Trophoblast cell (in vitro differentiated cells and primary cell): Measurements from ENCODE around the gene PHYKPL.
A peak's percentile ranks its signal among the peaks of the same experiment; 100 is the strongest.

Experiments
- DNase-seq, 2 donors: peaks; one replicate each; pipeline ENCODE4 v3.0.0-alpha.2; 2016
- H2AFZ ChIP-seq: 2 replicates; pipeline ENCODE4 v1.6.1; 2013; ENCODE audit warnings: low read length, moderate library complexity, mild to moderate bottlenecking; ENCODE audit not compliant: insufficient read depth, poor library complexity
- H2AK5ac ChIP-seq: 2 replicates; pipeline ENCODE4 v1.6.1; 2013; ENCODE audit warnings: mild to moderate bottlenecking, low read length
- H2BK120ac ChIP-seq: 2 replicates; pipeline ENCODE4 v1.6.1; 2013; ENCODE audit warnings: low read length, mild to moderate bottlenecking, moderate library complexity; ENCODE audit not compliant: insufficient read depth, poor library complexity
- H2BK12ac ChIP-seq: 2 replicates; pipeline ENCODE4 v1.6.1; 2013; ENCODE audit warnings: mild to moderate bottlenecking, low read length, moderate library complexity
- H2BK5ac ChIP-seq: 2 replicates; pipeline ENCODE4 v1.6.1; 2013; ENCODE audit warnings: low read length, low read depth, moderate library complexity, mild to moderate bottlenecking; ENCODE audit not compliant: poor library complexity
- H3K14ac ChIP-seq: 2 replicates; pipeline ENCODE4 v1.6.1; 2013; ENCODE audit warnings: mild to moderate bottlenecking, low read length
- H3K18ac ChIP-seq: 2 replicates; pipeline ENCODE4 v1.6.1; 2013; ENCODE audit warnings: mild to moderate bottlenecking, low read length
- H3K23ac ChIP-seq: 2 replicates; pipeline ENCODE4 v1.6.1; 2013; ENCODE audit warnings: low read length
- H3K27ac ChIP-seq: 2 replicates; pipeline ENCODE4 v1.5.1; 2013; ENCODE audit warnings: low read depth, mild to moderate bottlenecking, inconsistent platforms, low read length, moderate library complexity
- H3K27me3 ChIP-seq: 2 replicates; pipeline ENCODE4 v1.6.1; 2013; ENCODE audit warnings: inconsistent platforms, mild to moderate bottlenecking, low read length, moderate library complexity; ENCODE audit not compliant: insufficient read depth
- H3K36me3 ChIP-seq, 2 experiments: 1 replicate in 1 of 2; 2 replicates in 1 of 2; pipeline ENCODE4 v1.6.1; 2013; ENCODE audit warnings: low read length in 2 of 2, mild to moderate bottlenecking in 2 of 2, moderate library complexity in 1 of 2; ENCODE audit not compliant: insufficient read depth in 2 of 2, control insufficient read depth in 1 of 2
- H3K4ac ChIP-seq: 2 replicates; pipeline ENCODE4 v1.6.1; 2013; ENCODE audit warnings: low read depth, mild to moderate bottlenecking, low read length, moderate library complexity
- H3K4me1 ChIP-seq, 2 experiments: 1 replicate in 1 of 2; 2 replicates in 1 of 2; pipeline ENCODE4 v1.6.1; 2013; ENCODE audit warnings: low read length in 2 of 2, mild to moderate bottlenecking in 2 of 2, moderate library complexity in 1 of 2; ENCODE audit not compliant: insufficient read depth in 2 of 2, control insufficient read depth in 1 of 2
- H3K4me2 ChIP-seq: 2 replicates; pipeline ENCODE4 v1.6.1; 2013; ENCODE audit warnings: inconsistent platforms, mild to moderate bottlenecking, low read length, moderate library complexity
- H3K4me3 ChIP-seq: 2 replicates; pipeline ENCODE4 v1.5.1; 2013; ENCODE audit warnings: mild to moderate bottlenecking, low read depth, low read length, inconsistent platforms
- H3K79me1 ChIP-seq: one replicate; pipeline ENCODE4 v1.6.1; 2013; ENCODE audit warnings: low read length
- H3K79me2 ChIP-seq: 2 replicates; pipeline ENCODE4 v1.6.1; 2013; ENCODE audit warnings: low read length, mild to moderate bottlenecking; ENCODE audit not compliant: control insufficient read depth, insufficient read depth, poor library complexity
- H3K9ac ChIP-seq: 2 replicates; pipeline ENCODE4 v1.6.1; 2013; ENCODE audit warnings: mild to moderate bottlenecking, low read length
- H3K9me3 ChIP-seq: 2 replicates; pipeline ENCODE4 v1.6.1; 2013; ENCODE audit warnings: low read depth, mild to moderate bottlenecking, control low read depth, inconsistent platforms, low read length; ENCODE audit not compliant: insufficient read depth
- H4K12ac ChIP-seq: 2 replicates; pipeline ENCODE4 v1.6.1; 2013; ENCODE audit warnings: low read depth, mild to moderate bottlenecking, low read length, moderate library complexity
- H4K8ac ChIP-seq: 2 replicates; pipeline ENCODE4 v1.6.1; 2013; ENCODE audit warnings: low read depth, mild to moderate bottlenecking, low read length, moderate library complexity
- H4K91ac ChIP-seq: one replicate; pipeline ENCODE4 v1.6.1; 2013; ENCODE audit warnings: low read depth, mild to moderate bottlenecking, low read length, moderate library complexity
- WGBS: extraction: QIAGEN DNeasy Blood & Tissue Kit; methylation state at CpG from one replicate; pipeline ENCODE4 v1.1.7; 2013; ENCODE audit warnings: missing lambda C conversion rate; ENCODE audit not compliant: insufficient read length, insufficient coverage; ENCODE audit errors: extremely low coverage; 5-methylcytosine and 5-hydroxymethylcytosine counted together

Gene PHYKPL

DNA sequence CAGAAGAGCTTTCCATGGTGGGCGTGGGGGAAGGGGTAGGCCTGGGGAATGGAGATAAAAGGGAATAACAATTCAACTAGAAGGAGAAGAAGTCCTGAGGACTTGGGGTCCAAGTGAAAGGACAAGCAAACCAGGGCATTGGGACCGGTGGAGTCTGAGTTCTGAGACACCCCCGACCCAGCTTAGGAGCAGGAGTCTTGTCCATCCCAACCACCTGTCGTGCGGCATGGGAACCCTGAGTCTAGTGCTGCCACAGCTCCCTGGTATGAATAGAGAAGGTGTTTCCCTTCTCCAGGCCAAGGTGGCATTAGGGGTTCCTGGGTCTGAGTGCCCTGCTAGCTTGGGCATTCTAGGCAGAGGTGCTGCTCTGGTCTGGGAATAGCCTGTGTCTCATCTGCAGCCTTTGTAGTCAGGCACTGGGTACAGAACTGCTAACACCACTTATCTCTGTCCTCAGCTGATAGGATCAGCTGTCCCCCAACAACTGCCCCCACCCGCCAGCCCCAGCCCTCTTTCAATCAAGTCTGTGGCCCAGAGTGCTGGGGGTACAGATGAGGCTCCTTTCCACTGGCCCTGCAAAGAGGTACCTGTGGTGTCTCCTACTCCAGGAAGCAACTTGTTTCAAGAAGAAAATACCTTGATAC is 18.3 kb downstream of the PHYKPL start:
- no peaks in the 10 kb centered on the region for H3K79me2 ChIP-seq
- no peak overlapping the region for H3K4me3 ChIP-seq
- H3K9ac ChIP-seq = no peak overlapping the region
- H2BK5ac ChIP-seq = no peak overlapping the region
- H3K23ac ChIP-seq = no peak overlapping the region
- no peak overlapping the region for H3K4me2 ChIP-seq
- H3K18ac ChIP-seq = no peak overlapping the region
- no peak overlapping the region for H2BK120ac ChIP-seq
- no peak for DNase-seq
- H3K4ac ChIP-seq = no peak overlapping the region
- no peaks in the 10 kb centered on the region for H3K79me1 ChIP-seq
- no peak overlapping the region for H3K27ac ChIP-seq
- no peak overlapping the region for H4K12ac ChIP-seq
- no peak overlapping the region for H4K8ac ChIP-seq
- H3K36me3 ChIP-seq = peaks cover 67 to 74% of the 10 kb centered on the region in 2 experiments
- no CpG with 5 or more reads among the region's 6 CpGs for WGBS
- no peak overlapping the region for H3K14ac ChIP-seq
- H2AK5ac ChIP-seq = no peak overlapping the region
- no peak overlapping the region for H4K91ac ChIP-seq
- peaks cover 1% of the 10 kb centered on the region for H3K9me3 ChIP-seq
- no peak overlapping the region for H2BK12ac ChIP-seq
- no peaks in the 10 kb centered on the region for H3K27me3 ChIP-seq
- no peak overlapping the region for H2AFZ ChIP-seq
- H3K4me1 ChIP-seq = peaks cover 0 to 3% of the 10 kb centered on the region in 2 experiments

DNA sequence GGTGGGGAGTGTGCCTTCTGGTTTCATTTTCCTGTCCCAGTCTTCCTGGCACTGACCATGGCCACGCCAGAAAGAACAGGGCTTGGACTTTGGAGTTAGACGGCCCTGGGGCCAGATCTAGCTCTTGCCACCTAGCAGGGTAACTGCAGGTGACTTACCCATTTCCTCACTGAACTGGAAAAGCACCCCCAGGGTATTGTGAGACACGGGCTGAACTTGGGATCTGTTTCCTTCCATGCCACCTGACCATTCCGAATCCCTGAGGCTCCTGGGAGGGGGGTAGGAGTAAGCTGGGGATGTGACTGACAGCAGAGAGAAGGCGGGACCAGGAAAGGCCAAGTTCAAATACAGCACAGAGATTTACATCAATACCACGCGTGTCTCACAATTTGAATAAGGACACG is 18.9 kb downstream of the PHYKPL start:
- Histone ChIP-seq H3K36me3 (peaks cover 73 to 80% of the 10 kb centered on the region in 2 experiments), H3K4me1 (peaks cover 0 to 3% of the 10 kb centered on the region in 2 experiments), H3K4me2 (no peak overlapping the region), H2BK120ac (no peak overlapping the region), H4K8ac (no peak overlapping the region), H3K27ac (no peak overlapping the region), H3K18ac (no peak overlapping the region), H2AFZ (no peak overlapping the region), H3K9me3 (peaks cover 1% of the 10 kb centered on the region), H3K4ac (no peak overlapping the region), H3K27me3 (no peaks in the 10 kb centered on the region), H4K12ac (no peak overlapping the region), H3K23ac (no peak overlapping the region), H3K79me2 (no peaks in the 10 kb centered on the region), H4K91ac (no peak overlapping the region), H2BK5ac (no peak overlapping the region), H3K4me3 (no peak overlapping the region), H3K79me1 (no peaks in the 10 kb centered on the region), H3K14ac (no peak overlapping the region), H2BK12ac (no peak overlapping the region), H2AK5ac (no peak overlapping the region), H3K9ac (no peak overlapping the region)
- no peak for DNase-seq
- whole genome bisulfite sequencing = no CpG with 5 or more reads among the region's 8 CpGs

DNA sequence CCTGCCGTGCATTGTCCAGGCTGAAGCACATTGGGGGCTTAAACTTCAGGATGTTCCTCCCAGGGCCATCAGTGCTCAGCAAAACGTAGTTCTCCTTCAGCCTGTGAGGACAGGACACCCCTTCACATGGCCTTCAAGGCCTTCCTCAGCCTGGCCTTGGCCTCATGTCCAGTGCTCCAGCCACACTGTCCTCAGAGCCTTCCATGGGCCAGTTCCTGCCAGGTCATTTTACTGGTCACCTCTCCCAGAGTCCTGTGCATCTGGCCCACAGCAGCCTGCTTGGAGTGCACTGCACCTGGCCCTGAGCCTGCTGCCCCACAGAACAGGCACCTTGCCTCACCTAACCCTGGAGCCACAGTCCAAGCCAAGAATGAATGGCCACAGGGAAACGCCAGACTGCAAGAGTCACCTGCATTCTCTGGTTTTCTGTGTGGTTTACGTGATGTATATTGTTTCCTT is 19.6 kb downstream of the PHYKPL start:
- no peak overlapping the region for H3K14ac ChIP-seq
- no peak overlapping the region for H3K4me2 ChIP-seq
- H3K9ac ChIP-seq = no peak overlapping the region
- no peak overlapping the region for H3K23ac ChIP-seq
- no peak overlapping the region for H2AK5ac ChIP-seq
- H4K91ac ChIP-seq = no peak overlapping the region
- no peak overlapping the region for H3K27ac ChIP-seq
- peak; percentile 49 to 54 for DNase-seq
- no peak overlapping the region for H3K18ac ChIP-seq
- no peaks in the 10 kb centered on the region for H3K27me3 ChIP-seq
- H2AFZ ChIP-seq = no peak overlapping the region
- no peak overlapping the region for H2BK12ac ChIP-seq
- H3K4me3 ChIP-seq = no peak overlapping the region
- H4K12ac ChIP-seq = peak overlapping the region; percentile 9
- H3K9me3 ChIP-seq = peaks cover 1% of the 10 kb centered on the region
- no peaks in the 10 kb centered on the region for H3K79me2 ChIP-seq
- no peak overlapping the region for H3K4ac ChIP-seq
- no peaks in the 10 kb centered on the region for H3K79me1 ChIP-seq
- H2BK120ac ChIP-seq = no peak overlapping the region
- peaks cover 76 to 85% of the 10 kb centered on the region in 2 experiments for H3K36me3 ChIP-seq
- no CpG with 5 or more reads among the region's 4 CpGs for WGBS
- no peak overlapping the region for H4K8ac ChIP-seq
- H3K4me1 ChIP-seq = peaks cover 0 to 3% of the 10 kb centered on the region in 2 experiments
- H2BK5ac ChIP-seq = no peak overlapping the region

DNA sequence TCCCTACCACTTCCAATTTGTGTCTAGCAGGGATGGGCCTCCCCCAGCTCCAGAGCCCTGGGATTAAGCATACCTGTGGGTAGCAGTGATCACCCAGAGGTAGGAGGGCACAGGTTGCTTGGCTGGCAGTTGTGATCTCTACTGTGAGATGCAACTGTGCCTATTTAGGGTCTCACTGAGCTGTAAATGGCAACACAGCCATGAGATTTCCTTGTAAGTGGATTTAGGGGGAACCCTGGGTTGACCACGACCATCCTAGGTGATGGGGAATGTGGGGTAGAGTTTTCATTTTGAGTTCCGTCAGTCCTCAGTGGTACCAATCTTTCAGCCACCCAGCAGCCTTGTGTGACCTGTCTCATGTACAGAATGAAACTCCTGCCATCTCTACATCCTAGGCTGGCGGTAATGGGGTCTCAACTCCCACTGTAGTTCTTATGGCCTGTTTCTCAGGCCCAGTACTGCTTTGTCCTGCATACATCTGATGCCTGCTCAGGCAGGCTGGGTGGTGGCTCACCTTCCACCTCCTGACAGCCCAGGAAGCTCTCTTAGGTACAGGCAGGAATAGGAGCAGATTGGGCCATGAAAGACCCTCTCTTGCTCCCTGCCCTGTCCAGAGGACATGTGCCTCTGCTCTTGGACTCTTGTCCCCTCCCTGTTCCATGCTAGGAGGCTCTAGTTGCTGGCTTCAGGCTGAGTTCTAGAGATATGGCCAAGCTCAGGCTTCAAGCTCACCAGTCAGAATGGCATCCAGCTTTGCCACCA is 20.2 kb downstream of the PHYKPL start:
- no peak for DNase-seq
- no peak overlapping the region for H2BK120ac ChIP-seq
- H3K27me3 ChIP-seq = no peaks in the 10 kb centered on the region
- no peak overlapping the region for H3K4me2 ChIP-seq
- no peak overlapping the region for H4K12ac ChIP-seq
- H2AK5ac ChIP-seq = no peak overlapping the region
- no peak overlapping the region for H3K4me3 ChIP-seq
- no CpG with 5 or more reads among the region's 3 CpGs for WGBS
- no peak overlapping the region for H2BK5ac ChIP-seq
- no peak overlapping the region for H3K14ac ChIP-seq
- H3K36me3 ChIP-seq = peaks cover 79 to 90% of the 10 kb centered on the region in 2 experiments
- H3K4me1 ChIP-seq = peaks cover 0 to 5% of the 10 kb centered on the region in 2 experiments
- no peak overlapping the region for H3K4ac ChIP-seq
- H4K8ac ChIP-seq = no peak overlapping the region
- H3K23ac ChIP-seq = no peak overlapping the region
- no peaks in the 10 kb centered on the region for H3K79me1 ChIP-seq
- H3K18ac ChIP-seq = no peak overlapping the region
- H2BK12ac ChIP-seq = no peak overlapping the region
- no peaks in the 10 kb centered on the region for H3K79me2 ChIP-seq
- H3K9me3 ChIP-seq = peaks cover 1% of the 10 kb centered on the region
- no peak overlapping the region for H2AFZ ChIP-seq
- no peak overlapping the region for H3K9ac ChIP-seq
- no peak overlapping the region for H4K91ac ChIP-seq
- H3K27ac ChIP-seq = no peak overlapping the region
